ENCODE data around the gene DYSF. TPM values are rescaled to one million over a fixed set of nuclear protein-coding genes. Genes with fewer than 3 reads are reported as not detected.

DYSF gene
- total RNA-seq, 1 experiment from 2014 or later, result 5.5 TPM

DNA sequence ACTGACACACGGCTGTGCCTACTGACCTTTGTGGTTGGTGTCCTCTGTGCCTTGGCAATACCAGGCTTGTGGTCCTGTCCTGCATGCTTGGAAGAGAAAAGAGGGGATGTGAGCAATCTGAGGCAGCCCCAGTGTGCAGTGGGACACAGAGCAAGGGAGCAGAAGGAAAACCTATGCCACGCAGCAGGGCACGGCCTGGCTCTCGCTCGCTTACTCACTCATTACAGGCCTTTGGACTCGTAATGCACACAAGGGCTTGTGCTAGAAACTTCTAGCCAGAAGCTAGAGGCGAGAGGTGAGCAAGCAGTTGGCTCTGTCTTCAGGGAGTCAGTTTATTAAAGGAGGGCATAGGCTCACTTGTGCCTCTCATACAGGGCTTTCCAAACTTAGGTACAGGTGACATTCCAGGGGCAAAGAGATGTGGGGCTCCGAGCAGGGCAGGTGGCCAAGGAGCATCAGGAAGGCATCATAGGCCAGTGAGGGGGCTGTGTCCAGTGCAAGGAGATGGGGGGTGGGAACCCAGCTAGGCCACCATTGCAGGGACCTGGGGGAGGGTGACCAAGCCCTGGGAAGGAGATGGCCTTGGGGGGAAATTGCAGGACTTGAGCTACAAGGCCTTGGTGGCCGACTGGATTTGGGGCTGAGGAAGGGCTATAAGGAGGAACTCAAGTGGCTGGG, 100.8 kb downstream of the DYSF start:
- no peak overlapping the region for H4K5ac ChIP-seq (ENCODE audit: insufficient read length, low read depth, low read length)
- no peak overlapping the region for H2BK12ac ChIP-seq (ENCODE audit: insufficient read length, low read depth, low read length)
- H3K79me2 ChIP-seq (ENCODE audit: insufficient read depth, low read length), result no peaks in the 10 kb centered on the region
- H3K4me1 Mint-ChIP-seq, result peaks cover 4 to 7% of the 10 kb centered on the region in 2 experiments; a peak in 3 of 4 replicates
- peaks cover 0 to 4% (median 0%) of the 10 kb centered on the region in 3 experiments; a peak in 2 of 7 replicates for H3K36me3 Mint-ChIP-seq (ENCODE audit: insufficient read depth in 1 of 3, low read depth in 3 of 3)
- H3K56ac ChIP-seq (ENCODE audit: insufficient read length, low read depth, low read length), result no peak overlapping the region
- H3K27ac ChIP-seq (ENCODE audit: insufficient read length, low read depth, low read length), result no peak overlapping the region
- H3K4me3 Mint-ChIP-seq, result no peak overlapping the region; a peak in 1 of 5 replicates
- H4K8ac ChIP-seq (replicated peaks; ENCODE audit: insufficient read length, low read depth, low read length), result no peak overlapping the region
- H3K14ac ChIP-seq (ENCODE audit: insufficient read depth, low read length), result no peak overlapping the region
- no peak overlapping the region for H3T11ph ChIP-seq (ENCODE audit: low read length)
- H2BK5ac ChIP-seq (ENCODE audit: insufficient read length, low read length), result no peak overlapping the region
- H3K9ac ChIP-seq (ENCODE audit: extremely low read depth, insufficient read length, low read length), result no peak overlapping the region
- no peaks in the 10 kb centered on the region; a peak in 1 of 5 replicates for H3K9me3 Mint-ChIP-seq
- H2AFZ ChIP-seq (ENCODE audit: low read length), result no peak overlapping the region
- DNase-seq, result no peak
- no CpG with 5 or more reads among the region's 9 CpGs for WGBS (ENCODE audit: extremely low coverage, insufficient read length, low lambda C conversion rate)
- no peak overlapping the region for H3K23ac ChIP-seq (ENCODE audit: insufficient read length, low read depth, low read length)
- H3K4me1 ChIP-seq (ENCODE audit: insufficient read depth, low read length), result no peaks in the 10 kb centered on the region
- no peaks in the 10 kb centered on the region for H3K27me3 ChIP-seq (ENCODE audit: insufficient read depth, low read length)
- H4K91ac ChIP-seq (ENCODE audit: insufficient read length, low read depth, low read length), result no peak overlapping the region
- no peaks in the 10 kb centered on the region for H3K79me1 ChIP-seq (ENCODE audit: insufficient read depth, low read depth, low read length, poor library complexity, severe bottlenecking)
- no peak overlapping the region for H3K27ac Mint-ChIP-seq
- peaks cover 2% of the 10 kb centered on the region; the same call in 1 of the 2 replicates for H3K27me3 Mint-ChIP-seq (ENCODE audit: low read depth)
- no peak overlapping the region for H3K18ac ChIP-seq (ENCODE audit: insufficient read length, low read depth, low read length)
- H4K20me1 ChIP-seq (ENCODE audit: control insufficient read depth, insufficient read depth, insufficient read length), result no peaks in the 10 kb centered on the region
- no peaks in the 10 kb centered on the region for H3K23me2 ChIP-seq (ENCODE audit: insufficient read length, low read depth, low read length, poor library complexity, severe bottlenecking)
- H2BK120ac ChIP-seq (ENCODE audit: low read depth, low read length, poor library complexity, severe bottlenecking), result no peak overlapping the region
- H3K4me2 ChIP-seq (ENCODE audit: insufficient read depth, insufficient read length, low read length), result no peak overlapping the region
- H3K4ac ChIP-seq (ENCODE audit: low read depth, low read length), result no peak overlapping the region
- TF ChIP-seq, protein P1, sequence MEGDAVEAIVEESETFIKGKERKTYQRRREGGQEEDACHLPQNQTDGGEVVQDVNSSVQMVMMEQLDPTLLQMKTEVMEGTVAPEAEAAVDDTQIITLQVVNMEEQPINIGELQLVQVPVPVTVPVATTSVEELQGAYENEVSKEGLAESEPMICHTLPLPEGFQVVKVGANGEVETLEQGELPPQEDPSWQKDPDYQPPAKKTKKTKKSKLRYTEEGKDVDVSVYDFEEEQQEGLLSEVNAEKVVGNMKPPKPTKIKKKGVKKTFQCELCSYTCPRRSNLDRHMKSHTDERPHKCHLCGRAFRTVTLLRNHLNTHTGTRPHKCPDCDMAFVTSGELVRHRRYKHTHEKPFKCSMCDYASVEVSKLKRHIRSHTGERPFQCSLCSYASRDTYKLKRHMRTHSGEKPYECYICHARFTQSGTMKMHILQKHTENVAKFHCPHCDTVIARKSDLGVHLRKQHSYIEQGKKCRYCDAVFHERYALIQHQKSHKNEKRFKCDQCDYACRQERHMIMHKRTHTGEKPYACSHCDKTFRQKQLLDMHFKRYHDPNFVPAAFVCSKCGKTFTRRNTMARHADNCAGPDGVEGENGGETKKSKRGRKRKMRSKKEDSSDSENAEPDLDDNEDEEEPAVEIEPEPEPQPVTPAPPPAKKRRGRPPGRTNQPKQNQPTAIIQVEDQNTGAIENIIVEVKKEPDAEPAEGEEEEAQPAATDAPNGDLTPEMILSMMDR (conservative IDR thresholded peaks at IDR 0.05), result no peak
- no peak overlapping the region for H2AK5ac ChIP-seq (ENCODE audit: insufficient read length, low read length)
- no peak overlapping the region for H2BK20ac ChIP-seq (ENCODE audit: low read depth, low read length, poor library complexity, severe bottlenecking)
- H3K9me3 ChIP-seq (ENCODE audit: control insufficient read depth, low read depth, low read length), result no peaks in the 10 kb centered on the region
- H2BK15ac ChIP-seq (ENCODE audit: low read depth, low read length), result no peak overlapping the region

Data from H9 (cell line).